ENCODE measurements around the gene BCAR3.
"Not testable (repeated sequence)": the region's sequence is repeated elsewhere in the genome, so short reads cannot be mapped to it uniquely, and the experiment has no call there.

BCAR3 gene

GRCh38 chr1:93593854-93594602, 87.6 kb downstream of the BCAR3 start:
- no peak for FAIRE-seq

- FAIRE-seq, result no peak
These were observed 89.1 kb downstream of the BCAR3 start for GRCh38 chr1:93592551-93592949.

- no peak for FAIRE-seq
These were observed 89.7 kb downstream of the BCAR3 start for GRCh38 chr1:93591676-93592550.

- FAIRE-seq, result not testable (repeated sequence)
These were observed 90.4 kb downstream of the BCAR3 start for GRCh38 chr1:93591291-93591675.

DNA sequence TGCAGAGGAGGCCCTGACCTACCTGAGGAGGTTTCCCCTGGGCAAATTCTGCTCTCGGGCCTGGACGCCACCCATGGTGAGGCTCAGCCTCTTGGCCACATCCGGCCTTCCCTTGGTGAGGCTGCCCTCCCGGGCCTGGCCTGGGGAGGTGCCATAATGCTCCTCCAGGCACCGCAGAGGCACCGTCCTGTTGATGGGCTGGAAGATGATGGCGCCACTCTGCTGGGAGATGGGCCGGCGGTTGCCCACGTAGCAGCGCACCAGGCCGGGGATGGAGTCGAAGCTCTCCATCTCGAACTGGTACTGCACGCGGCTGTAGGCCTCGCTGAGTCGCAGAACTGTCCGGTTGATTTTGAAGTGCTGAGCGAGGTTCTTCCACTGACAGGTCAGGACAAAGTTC, 92.7 kb downstream of the BCAR3 start:
- no peak for FAIRE-seq

- no peak for FAIRE-seq
These were observed 93.4 kb downstream of the BCAR3 start for GRCh38 chr1:93588206-93588605.

DNA sequence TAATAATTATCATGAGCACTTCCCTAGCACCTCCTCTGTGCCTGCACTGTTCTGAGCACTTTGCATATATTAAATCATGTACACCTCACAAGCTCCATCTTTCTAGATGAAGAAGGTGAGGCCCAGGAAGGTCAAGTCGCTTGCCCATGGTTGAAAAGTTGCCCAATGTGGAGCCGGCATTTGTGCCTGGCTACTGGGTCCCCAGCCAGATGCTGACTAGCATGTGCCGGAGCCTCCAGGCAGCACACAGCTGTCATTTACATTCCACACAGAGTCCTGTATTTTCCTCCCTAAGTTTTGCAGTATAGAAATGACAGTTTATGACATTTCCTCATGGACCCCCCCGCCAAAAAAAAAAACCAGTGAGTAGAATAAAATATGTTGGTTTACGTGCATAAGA, 94.3 kb downstream of the BCAR3 start:
- FAIRE-seq, result no peak

DNA sequence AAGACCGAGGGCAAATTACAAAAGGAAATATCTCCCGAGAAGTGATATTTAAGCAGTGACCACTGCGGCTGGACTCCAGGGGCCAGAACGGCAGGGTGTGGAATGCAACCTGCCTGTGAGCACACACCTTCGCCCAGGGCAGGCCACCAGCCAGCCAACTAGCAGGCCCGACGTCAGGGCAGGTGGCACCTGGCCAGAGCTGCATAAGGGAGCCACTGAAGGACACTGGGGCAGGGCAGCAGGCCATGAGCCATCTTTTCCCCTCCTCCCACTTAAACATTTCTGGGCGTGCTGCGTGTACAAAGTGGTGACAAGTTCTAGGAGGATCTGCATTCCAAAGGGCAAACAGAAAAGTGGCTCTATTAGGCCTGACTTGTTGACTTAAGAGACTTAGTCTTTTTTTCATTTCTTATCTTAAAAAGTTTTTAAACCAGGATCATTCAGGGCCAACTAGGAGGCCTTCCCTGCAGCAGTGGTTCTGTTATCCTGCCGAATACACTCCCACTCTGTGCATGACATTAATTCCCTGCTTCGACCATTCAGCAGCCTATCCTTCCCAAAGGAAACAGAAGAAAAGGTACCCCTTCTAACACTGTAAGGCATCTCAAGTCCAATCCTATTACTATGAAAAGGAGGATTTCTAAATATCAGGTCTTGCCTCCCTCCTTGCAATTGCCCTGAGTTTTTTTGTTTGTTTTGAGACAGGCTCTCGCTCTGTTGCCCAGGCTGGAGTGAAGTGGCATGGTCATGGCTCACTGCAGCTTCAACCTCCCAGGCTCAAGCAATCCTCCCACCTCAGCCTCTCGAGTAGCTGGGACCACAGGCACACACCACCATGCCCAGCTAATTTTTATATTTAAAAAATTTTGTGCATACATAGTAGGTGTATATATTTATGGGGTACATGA, 96.3 kb downstream of the BCAR3 start:
- FAIRE-seq, result no peak

DNA sequence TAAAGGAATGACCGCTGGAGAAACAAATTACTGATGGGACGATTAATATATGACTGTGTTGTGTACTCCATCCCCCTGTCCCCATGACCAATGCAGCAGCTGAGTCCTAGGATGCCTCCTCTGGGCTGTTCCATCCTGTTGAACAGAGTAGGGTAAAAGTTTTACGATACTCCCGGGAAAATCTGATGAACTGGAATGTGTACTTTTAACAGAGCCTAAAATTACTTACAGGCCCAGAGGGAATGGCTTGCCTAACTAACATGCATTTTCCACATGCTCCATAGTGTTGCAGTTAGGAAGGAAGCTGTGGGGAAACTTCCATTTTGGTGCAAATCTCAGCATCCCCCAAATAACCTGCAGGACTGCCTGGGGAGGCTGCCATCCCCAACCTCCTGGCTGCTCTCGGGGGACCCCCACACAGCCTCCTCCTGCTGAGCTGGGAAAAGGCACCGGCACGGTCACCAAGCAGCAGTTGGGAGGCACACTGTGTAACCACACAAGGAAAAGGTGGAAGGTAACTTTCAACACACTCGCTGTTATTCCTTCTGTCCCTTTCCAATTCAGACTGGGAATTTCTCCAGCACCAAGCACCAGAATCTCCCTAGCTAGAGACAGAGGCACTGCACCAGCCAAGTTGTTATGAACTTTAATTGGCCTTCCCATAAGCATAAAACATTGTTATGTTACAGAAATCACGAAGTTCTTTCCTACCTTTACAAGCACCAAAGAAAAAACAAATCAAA, 97.2 kb downstream of the BCAR3 start:
- FAIRE-seq, result no peak

GRCh38 chr1:93581917-93582850, 99.5 kb downstream of the BCAR3 start:
- FAIRE-seq, result no peak

- no peak for FAIRE-seq
These were observed 101.7 kb downstream of the BCAR3 start for GRCh38 chr1:93579891-93580290.

- no peak for FAIRE-seq
These were observed 102.5 kb downstream of the BCAR3 start for GRCh38 chr1:93578911-93579825.

- FAIRE-seq, result no peak
These were observed 103.2 kb downstream of the BCAR3 start for GRCh38 chr1:93578433-93578830.

DNA sequence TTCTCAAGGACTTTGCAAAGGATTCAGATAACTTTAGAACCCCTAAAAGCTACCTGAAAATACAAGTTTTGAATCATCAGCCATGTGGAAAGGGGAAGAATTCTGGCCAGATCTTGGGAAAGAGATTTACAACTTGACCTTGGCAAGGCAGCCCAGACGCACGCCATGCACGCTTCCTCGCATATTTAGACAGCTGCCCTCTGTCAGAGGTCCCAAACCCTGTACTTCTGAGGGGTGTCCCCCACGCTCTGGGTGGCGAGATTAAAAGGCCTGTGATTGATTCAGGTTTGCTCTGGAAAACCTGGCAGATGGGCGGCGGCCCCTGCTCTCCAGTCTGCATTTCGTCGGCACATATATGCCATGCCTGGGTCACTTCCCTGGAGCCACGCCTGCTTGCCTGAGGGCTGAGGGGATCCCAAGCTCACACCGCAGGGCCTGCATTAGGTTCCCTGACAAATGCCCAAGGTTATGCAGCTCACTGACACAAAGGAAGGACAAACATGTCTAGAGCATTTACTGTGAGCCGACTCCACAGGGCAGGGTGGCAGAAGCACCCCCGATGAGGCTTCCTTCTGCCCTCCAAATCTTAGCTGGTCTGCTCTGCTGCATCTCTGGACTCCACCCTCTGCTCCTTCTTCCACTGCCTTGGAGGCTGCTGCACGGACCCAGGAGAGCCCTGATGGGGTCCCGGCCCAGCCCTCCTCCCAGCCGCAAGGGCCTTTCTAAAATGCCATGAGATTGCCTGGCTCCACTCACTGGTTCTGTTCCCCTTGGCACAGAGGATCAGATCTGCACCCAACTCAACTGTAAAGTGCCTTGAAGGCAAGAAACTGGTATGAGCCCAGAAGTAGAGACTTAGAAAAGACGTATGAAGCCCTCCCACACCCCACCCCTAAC, 103.9 kb downstream of the BCAR3 start:
- FAIRE-seq, result no peak

DNA sequence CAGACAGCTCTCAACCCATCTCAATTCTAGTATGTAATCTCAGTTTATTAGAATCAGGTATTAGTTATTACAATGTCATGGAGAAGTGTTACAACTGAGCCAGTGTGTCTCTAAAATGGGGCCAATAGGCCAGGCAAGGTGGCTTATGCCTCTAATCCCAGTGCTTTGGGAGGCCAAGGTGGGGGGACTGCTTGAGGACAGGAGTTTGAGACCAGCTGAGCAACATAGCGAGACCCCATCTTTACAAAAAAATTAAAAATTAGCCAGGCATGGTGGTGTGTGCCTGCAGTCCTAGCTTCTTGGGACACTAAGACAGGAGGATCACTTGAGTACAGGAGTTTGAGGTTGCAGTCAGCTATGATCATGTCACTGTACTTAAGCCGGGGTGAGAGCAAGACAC, 104.9 kb downstream of the BCAR3 start:
- FAIRE-seq, result no peak

DNA sequence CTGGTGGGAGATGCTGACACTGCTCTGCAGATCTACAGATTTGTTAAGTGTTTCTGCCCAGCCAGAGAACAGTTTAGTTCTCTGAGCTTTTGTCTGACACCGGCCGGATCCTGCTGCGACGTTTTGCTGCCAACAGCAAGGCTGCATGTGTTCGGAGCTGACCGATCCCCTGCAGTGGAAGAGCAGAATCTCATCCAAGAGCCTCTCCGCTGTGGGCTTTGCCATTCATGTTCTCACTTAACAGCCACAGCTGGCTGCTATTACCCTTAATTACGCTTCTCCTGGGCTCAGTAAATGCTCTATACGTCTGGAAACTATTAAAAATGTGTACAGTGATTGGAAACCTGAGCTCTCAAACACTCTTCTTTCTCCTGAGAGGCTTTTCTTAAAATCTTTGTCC, 105.3 kb downstream of the BCAR3 start:
- FAIRE-seq, result no peak

- no peak for FAIRE-seq
These were observed 105.9 kb downstream of the BCAR3 start for GRCh38 chr1:93575621-93576284.

DNA sequence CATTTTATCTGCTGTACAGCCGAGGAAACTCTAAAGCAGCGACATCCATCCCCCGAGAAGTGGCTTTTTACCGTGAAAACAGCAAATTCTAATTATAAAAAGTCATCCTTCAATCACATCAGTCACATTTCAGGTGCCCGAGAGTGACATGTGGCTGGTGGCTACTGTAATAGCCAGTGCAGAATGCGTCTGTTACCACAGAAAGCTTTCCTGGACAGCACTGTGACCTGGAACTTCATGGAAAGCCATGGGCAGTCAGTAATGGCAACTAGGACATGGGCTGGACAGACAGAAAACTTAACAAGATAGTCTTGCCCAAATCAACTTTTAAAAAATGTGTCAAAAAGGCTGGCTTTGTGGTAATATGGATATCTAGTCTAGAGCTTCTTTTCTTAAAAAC, 106.6 kb downstream of the BCAR3 start:
- FAIRE-seq, result no peak

Measured in TTC549 (cell line).